WTC11 (cell line): Measurements from ENCODE around the gene PFKFB3. TPM values are rescaled to one million over a fixed set of nuclear protein-coding genes. Genes with fewer than 3 reads are reported as not detected.

Experiments used
- ATAC-seq: fragments of 200-7000 bp; cut with Tn5 transposase; 2 replicates; pipeline ENCODE4 v1.10.0; 2021; ENCODE audit warnings: mild to moderate bottlenecking, moderate library complexity
- CTCF ChIA-PET: fragments of 300-600 bp; sonication (Branson Sonifier 250); formaldehyde crosslinking; loops from one replicate; lab custom pipeline; 2021; ENCODE audit warnings: antibody characterized with exemption; lab: Charles Lee
- POLR2A ChIA-PET: fragments of 350-600 bp; sonication (Branson Sonifier 250); formaldehyde crosslinking; loops from one replicate; lab custom pipeline; 2021; ENCODE audit warnings: antibody characterized with exemption; lab: Charles Lee
- DNase-seq: peaks from one replicate; pipeline ENCODE4 v3.0.0; 2021; ENCODE audit warnings: low spot score
- H3K27ac Mint-ChIP-seq: 2 replicates; pipeline ENCODE4 v1.8.0; 2021; ENCODE audit warnings: mixed read lengths
- H3K27me3 Mint-ChIP-seq: 2 replicates; pipeline ENCODE4 v1.8.0; 2021; ENCODE audit warnings: low read depth, mild to moderate bottlenecking, moderate library complexity, mixed read lengths
- H3K36me3 Mint-ChIP-seq: 2 replicates; pipeline ENCODE4 v1.8.0; 2021; ENCODE audit warnings: mixed read lengths
- H3K4me1 Mint-ChIP-seq: 2 replicates; pipeline ENCODE4 v1.8.0; 2022; ENCODE audit warnings: mixed read lengths
- H3K4me3 Mint-ChIP-seq: 2 replicates; pipeline ENCODE4 v1.8.0; 2021; ENCODE audit warnings: mild to moderate bottlenecking, moderate library complexity, mixed read lengths
- H3K9me3 Mint-ChIP-seq: 2 replicates; pipeline ENCODE4 v1.8.0; 2021; ENCODE audit warnings: mixed read lengths
- FOXJ3 ChIP-seq: sonication (generic); formaldehyde crosslinking; IDR thresholded peaks from 2 replicates; pipeline ENCODE4 v1.9.0; 2021; ENCODE audit warnings: missing genetic modification reagents, mild to moderate bottlenecking, borderline replicate concordance
- FOXP1 ChIP-seq: sonication (generic); formaldehyde crosslinking; IDR thresholded peaks from 2 replicates; pipeline ENCODE4 v1.8.0; 2022; ENCODE audit warnings: missing genetic modification reagents, mild to moderate bottlenecking, moderate library complexity, borderline replicate concordance
- HMGA2 ChIP-seq: fragments of 250-450 bp; sonication (Bioruptor Pico); IDR thresholded peaks from 2 replicates; pipeline ENCODE4 v1.4.0; 2021; ENCODE audit warnings: mild to moderate bottlenecking, moderate library complexity
- MXD4 ChIP-seq: fragments of 250-450 bp; sonication (Bioruptor Pico); IDR thresholded peaks from 2 replicates; pipeline ENCODE4 v1.8.0; 2021; ENCODE audit warnings: mild to moderate bottlenecking, moderate library complexity, borderline replicate concordance
- NFATC4 ChIP-seq: fragments of 250-450 bp; sonication (Bioruptor Pico); IDR thresholded peaks from 2 replicates; pipeline ENCODE4 v1.9.0; 2021; ENCODE audit warnings: mild to moderate bottlenecking
- NFE2L1 ChIP-seq: sonication (generic); formaldehyde crosslinking; IDR thresholded peaks from 2 replicates; pipeline ENCODE4 v1.8.1; 2023; ENCODE audit warnings: missing genetic modification reagents
- NR2C2 ChIP-seq: sonication (generic); formaldehyde crosslinking; IDR thresholded peaks from 2 replicates; pipeline ENCODE4 v1.8.0; 2022; ENCODE audit warnings: mild to moderate bottlenecking, missing genetic modification reagents
- SP1 ChIP-seq: sonication (generic); formaldehyde crosslinking; conservative IDR thresholded peaks from 2 replicates; pipeline ENCODE4 v1.8.1; 2022; ENCODE audit warnings: missing genetic modification reagents
- ZMAT4 ChIP-seq: fragments of 250-450 bp; sonication (Bioruptor Pico); IDR thresholded peaks from 2 replicates; pipeline ENCODE4 v1.9.0; 2021; ENCODE audit warnings: mild to moderate bottlenecking
- ZNF671 ChIP-seq: fragments of 250-450 bp; sonication (Bioruptor Pico); IDR thresholded peaks from 2 replicates; pipeline ENCODE4 v1.8.0; 2021; ENCODE audit warnings: mild to moderate bottlenecking
- total RNA-seq: library from RNA; stranded (reverse); gene quantifications from 3 replicates; pipeline ENCODE4 v1.2.3, GENCODE V29; 2021
- TF ChIP-seq, protein P1 (sequence below): fragments of 250-450 bp; sonication (Bioruptor Pico); IDR thresholded peaks from 2 replicates; pipeline ENCODE4 v1.9.0; 2021; ENCODE audit warnings: mild to moderate bottlenecking
- TF ChIP-seq, protein P2 (sequence below): sonication (generic); formaldehyde crosslinking; IDR thresholded peaks from 2 replicates; pipeline ENCODE4 v1.8.1; 2022; ENCODE audit warnings: low read depth, mild to moderate bottlenecking, moderate library complexity, missing genetic modification reagents, borderline replicate concordance

The PFKFB3 gene
- total RNA-seq, 1 experiment from 2014 or later, result 30.6 TPM

GRCh38 chr10:6232846-6233724, 30.4 kb downstream of the PFKFB3 start (continued):
- TF ChIP-seq, protein P1, sequence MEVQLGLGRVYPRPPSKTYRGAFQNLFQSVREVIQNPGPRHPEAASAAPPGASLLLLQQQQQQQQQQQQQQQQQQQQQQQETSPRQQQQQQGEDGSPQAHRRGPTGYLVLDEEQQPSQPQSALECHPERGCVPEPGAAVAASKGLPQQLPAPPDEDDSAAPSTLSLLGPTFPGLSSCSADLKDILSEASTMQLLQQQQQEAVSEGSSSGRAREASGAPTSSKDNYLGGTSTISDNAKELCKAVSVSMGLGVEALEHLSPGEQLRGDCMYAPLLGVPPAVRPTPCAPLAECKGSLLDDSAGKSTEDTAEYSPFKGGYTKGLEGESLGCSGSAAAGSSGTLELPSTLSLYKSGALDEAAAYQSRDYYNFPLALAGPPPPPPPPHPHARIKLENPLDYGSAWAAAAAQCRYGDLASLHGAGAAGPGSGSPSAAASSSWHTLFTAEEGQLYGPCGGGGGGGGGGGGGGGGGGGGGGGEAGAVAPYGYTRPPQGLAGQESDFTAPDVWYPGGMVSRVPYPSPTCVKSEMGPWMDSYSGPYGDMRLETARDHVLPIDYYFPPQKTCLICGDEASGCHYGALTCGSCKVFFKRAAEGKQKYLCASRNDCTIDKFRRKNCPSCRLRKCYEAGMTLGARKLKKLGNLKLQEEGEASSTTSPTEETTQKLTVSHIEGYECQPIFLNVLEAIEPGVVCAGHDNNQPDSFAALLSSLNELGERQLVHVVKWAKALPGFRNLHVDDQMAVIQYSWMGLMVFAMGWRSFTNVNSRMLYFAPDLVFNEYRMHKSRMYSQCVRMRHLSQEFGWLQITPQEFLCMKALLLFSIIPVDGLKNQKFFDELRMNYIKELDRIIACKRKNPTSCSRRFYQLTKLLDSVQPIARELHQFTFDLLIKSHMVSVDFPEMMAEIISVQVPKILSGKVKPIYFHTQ, result no peak
- TF ChIP-seq NR2C2 (CRISPR knock-in tag), result no peak

GRCh38 chr10:6233725-6234277, 31.1 kb downstream of the PFKFB3 start:
- no peaks in the 10 kb centered on the region for H3K27me3 Mint-ChIP-seq
- TF ChIP-seq ZNF671 (CRISPR knock-in tag) (no peak), FOXP1 (CRISPR knock-in tag) (no peak), SP1 (CRISPR knock-in tag) (no peak), FOXJ3 (CRISPR knock-in tag) (no peak), ZMAT4 (CRISPR knock-in tag) (no peak)
- TF ChIP-seq, protein P2, sequence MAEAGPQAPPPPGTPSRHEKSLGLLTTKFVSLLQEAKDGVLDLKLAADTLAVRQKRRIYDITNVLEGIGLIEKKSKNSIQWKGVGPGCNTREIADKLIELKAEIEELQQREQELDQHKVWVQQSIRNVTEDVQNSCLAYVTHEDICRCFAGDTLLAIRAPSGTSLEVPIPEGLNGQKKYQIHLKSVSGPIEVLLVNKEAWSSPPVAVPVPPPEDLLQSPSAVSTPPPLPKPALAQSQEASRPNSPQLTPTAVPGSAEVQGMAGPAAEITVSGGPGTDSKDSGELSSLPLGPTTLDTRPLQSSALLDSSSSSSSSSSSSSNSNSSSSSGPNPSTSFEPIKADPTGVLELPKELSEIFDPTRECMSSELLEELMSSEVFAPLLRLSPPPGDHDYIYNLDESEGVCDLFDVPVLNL, result no peak
- ChIA-PET CTCF (interaction anchor here (1.2 kb wide), 1 partner anchor 168 kb away, joined by 4 read pairs; no protein-coding TSS in a partner anchor), POLR2A (no interaction called here)
- H3K4me1 Mint-ChIP-seq, result no peaks in the 10 kb centered on the region
- DNase-seq (no peak), ATAC-seq (no peak)
- H3K4me3 Mint-ChIP-seq, result no peak overlapping the region
- peak overlapping the region; percentile 70; the same call in 1 of the 2 replicates for H3K27ac Mint-ChIP-seq
- peaks cover 3% of the 10 kb centered on the region for H3K9me3 Mint-ChIP-seq
- H3K36me3 Mint-ChIP-seq, result peaks cover 46% of the 10 kb centered on the region

- Mint-ChIP-seq H3K36me3 (peaks cover 51% of the 10 kb centered on the region), H3K9me3 (peaks cover 8% of the 10 kb centered on the region), H3K4me3 (no peak overlapping the region), H3K4me1 (no peaks in the 10 kb centered on the region), H3K27me3 (no peaks in the 10 kb centered on the region), H3K27ac (peak overlapping the region; percentile 70)
- DNase-seq (no peak), ATAC-seq (no peak)
- POLR2A ChIA-PET, result no interaction called here
- CTCF ChIA-PET, result interaction anchor here (1.2 to 3.7 kb wide), 2 partner anchors 167 kb away, joined by 4 to 20 read pairs; no protein-coding TSS in a partner anchor
- TF ChIP-seq MXD4 (CRISPR knock-in tag) (no peak), HMGA2 (CRISPR knock-in tag) (no peak), NFE2L1 (CRISPR knock-in tag) (no peak)
These were observed 31.6 kb downstream of the PFKFB3 start for GRCh38 chr10:6234371-6234770.

DNA sequence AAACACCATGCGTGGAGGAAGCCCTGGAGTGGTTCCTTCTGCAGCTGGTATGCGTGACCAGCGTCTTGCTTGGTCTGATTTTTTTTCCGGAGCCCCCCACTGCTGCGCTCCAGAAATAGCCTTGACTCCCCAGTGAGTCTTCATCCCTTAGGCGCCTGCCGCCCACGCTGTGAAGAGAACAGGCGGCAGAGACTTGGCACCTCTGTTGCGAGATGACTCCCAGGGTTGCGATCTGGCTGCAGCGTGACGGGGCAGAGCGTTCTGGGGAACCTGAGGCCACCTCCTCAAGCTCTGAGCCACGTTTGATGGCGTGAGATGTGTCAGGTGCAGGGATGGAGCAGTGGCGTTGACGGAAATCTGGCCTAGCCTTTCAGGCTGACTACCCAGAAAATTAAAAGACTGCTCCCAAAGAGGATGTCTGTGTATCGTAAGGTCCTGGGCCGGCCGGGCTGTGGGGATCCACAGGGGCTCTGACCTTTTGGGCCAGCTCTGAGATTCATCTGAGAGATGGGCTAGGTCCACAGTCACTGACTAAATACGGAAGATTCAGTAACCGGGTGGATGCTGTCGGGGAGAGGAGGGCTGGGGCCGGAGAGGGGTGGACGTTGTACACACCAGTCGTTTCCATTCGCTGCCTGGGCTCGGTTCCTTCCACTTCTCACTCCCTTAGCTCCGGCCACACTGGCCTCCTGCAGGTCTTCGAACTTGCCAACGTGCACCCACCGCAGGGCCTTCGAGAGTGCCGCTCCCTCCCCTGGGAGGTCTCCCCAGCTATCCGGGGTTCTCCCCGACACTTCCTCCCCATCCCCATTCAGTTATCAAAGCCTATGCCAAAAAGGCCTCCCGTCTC, 33.8 kb downstream of the PFKFB3 start:
- Mint-ChIP-seq H3K27ac (peak overlapping the region; percentile 65), H3K36me3 (peaks cover 43% of the 10 kb centered on the region), H3K4me1 (no peaks in the 10 kb centered on the region), H3K4me3 (no peak overlapping the region), H3K9me3 (peaks cover 8% of the 10 kb centered on the region), H3K27me3 (no peaks in the 10 kb centered on the region)
- no peak for ATAC-seq
- TF ChIP-seq NFATC4 (CRISPR knock-in tag), result no peak
- DNase-seq, result no peak
- ChIA-PET POLR2A (interaction anchor here (0.6 kb wide), 1 partner anchor 14 kb away, joined by 3 read pairs; no protein-coding TSS in a partner anchor), CTCF (interaction anchor here (0.8 to 3.7 kb wide), 4 partner anchors 34 to 170 kb away, joined by 3 to 20 read pairs (median 5); partner anchors contain the start of gene PFKFB3)
